AG09309 (cell line): Measurements from ENCODE around the gene ATM.

Source experiments
- DNase-seq: peaks from one replicate; pipeline ENCODE4 v3.0.0-alpha.2; 2010; ENCODE audit warnings: low read depth
- H3K4me3 ChIP-seq: 2 replicates; pipeline ENCODE4 v1.5.1; 2011; ENCODE audit warnings: mild to moderate bottlenecking, low read depth, low read length, moderate library complexity; ENCODE audit not compliant: control insufficient read depth
- CTCF ChIP-seq: IDR thresholded peaks from 2 replicates; pipeline ENCODE4 v1.5.1; 2011; ENCODE audit warnings: mild to moderate bottlenecking, low read depth, low read length, inconsistent platforms; ENCODE audit not compliant: insufficient read depth, control insufficient read depth; ENCODE audit errors: missing control alignments

ATM gene

DNA sequence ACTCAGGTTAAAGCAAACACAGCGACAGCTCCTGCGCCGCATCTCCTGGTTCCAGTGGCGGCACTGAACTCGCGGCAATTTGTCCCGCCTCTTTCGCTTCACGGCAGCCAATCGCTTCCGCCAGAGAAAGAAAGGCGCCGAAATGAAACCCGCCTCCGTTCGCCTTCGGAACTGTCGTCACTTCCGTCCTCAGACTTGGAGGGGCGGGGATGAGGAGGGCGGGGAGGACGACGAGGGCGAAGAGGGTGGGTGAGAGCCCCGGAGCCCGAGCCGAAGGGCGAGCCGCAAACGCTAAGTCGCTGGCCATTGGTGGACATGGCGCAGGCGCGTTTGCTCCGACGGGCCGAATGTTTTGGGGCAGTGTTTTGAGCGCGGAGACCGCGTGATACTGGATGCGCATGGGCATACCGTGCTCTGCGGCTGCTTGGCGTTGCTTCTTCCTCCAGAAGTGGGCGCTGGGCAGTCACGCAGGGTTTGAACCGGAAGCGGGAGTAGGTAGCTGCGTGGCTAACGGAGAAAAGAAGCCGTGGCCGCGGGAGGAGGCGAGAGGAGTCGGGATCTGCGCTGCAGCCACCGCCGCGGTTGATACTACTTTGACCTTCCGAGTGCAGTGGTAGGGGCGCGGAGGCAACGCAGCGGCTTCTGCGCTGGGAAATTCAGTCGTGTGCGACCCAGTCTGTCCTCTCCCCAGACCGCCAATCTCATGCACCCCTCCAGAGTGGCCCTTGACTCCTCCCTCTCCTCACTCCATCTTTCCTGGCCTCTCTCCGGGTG is at the start of gene ATM, which contains the start of gene NPAT:
TSS of gene ATM (plus strand) at position 494 of the 774 bp plus-strand sequence. CDS start 4,558 bp downstream, outside the sequence.
TSS of gene NPAT (minus strand) at position 65 of the 774 bp plus-strand sequence. CDS start 102 bp downstream, outside the sequence.
- peak; percentile 80 for TF ChIP-seq CTCF
- H3K4me3 ChIP-seq, result peak within 1 kb of the TSS; percentile 86
- peak; percentile 96 for DNase-seq

DNA sequence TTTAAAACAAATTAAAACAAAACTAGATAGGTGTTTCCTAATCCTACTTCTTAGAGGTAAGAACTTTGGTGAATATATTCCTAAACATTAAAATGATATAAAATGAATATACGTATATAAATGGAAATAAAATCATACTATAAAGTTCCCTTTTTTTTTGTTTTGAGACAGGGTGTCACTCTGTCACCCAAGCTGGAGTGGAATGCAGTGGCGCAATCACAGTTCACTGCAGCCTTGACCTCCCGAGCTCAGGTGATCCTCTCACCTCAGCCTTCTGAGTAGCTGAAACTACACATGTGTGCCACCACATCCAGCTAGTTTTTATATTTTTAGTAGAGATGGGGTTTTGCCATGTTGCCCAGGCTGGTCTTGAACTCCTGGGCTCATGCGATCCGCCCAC is 45.3 kb upstream of the ATM start:
- DNase-seq, result no peak
- H3K4me3 ChIP-seq, result no peak overlapping the region
- no peak for TF ChIP-seq CTCF

- H3K4me3 ChIP-seq, result no peak overlapping the region
- DNase-seq, result no peak
- TF ChIP-seq CTCF, result no peak
Observed at GRCh38 chr11:108193725-108194124, 29.1 kb upstream of the ATM start.

GRCh38 chr11:108196901-108197300 is 26.0 kb upstream of the ATM start:
- no peak for TF ChIP-seq CTCF
- no peak for DNase-seq
- H3K4me3 ChIP-seq, result no peak overlapping the region

GRCh38 chr11:108197351-108197750 is 25.5 kb upstream of the ATM start:
- TF ChIP-seq CTCF, result no peak
- H3K4me3 ChIP-seq, result no peak overlapping the region
- no peak for DNase-seq

DNA sequence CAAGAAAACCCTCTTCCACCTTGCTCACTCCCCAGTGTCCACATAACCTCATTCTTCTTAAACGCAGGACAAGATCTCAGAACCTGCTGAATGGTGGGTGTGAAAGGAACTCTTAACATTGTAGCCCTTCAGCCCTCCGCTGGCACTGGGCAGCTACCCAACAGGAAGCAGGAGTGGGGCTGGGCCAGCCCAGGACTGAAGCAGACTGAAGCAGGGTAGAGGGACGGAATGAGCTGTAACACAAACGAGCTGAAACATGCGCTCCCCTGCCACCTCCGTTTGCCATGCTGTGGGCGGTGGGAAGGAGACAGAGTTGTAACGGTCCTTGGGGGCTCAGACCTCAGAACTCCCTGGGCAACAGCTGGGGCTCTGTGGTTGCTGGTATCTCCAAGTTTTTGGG is 24.0 kb upstream of the ATM start:
- no peak for DNase-seq
- no peak overlapping the region for H3K4me3 ChIP-seq
- no peak for TF ChIP-seq CTCF
